ENCODE results near the gene PLEKHM3. TPM values are rescaled to one million over a fixed set of nuclear protein-coding genes. Genes with fewer than 3 reads are reported as not detected.

Gene PLEKHM3
- polyA plus RNA-seq, 3 donors, result 11.5 to 13.9 (median 12.1) TPM

DNA sequence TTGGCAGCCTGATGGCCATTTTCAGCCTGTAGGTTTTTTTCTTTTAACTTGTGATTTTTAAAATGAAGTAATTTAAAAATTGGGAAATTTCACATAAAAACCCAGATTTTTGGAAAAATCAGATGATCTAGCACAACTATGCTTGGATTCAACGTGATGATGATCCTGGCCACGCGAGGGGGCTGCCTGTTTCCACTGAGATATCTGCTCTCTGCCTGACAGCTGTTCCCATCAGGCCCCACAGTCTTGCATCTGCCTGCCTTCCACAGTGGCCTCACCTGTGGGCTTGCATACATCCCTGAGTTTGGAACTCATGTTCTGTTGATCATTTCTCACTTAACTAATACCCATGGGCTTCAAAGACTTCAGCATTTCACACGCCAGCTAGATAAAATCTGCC, 163.5 kb downstream of the PLEKHM3 start:
- no peak for DNase-seq

GRCh38 chr2:207860685-207861084, 164.6 kb downstream of the PLEKHM3 start:
- no peak for DNase-seq

- DNase-seq, result no peak
These were observed 169.7 kb downstream of the PLEKHM3 start for GRCh38 chr2:207855591-207855990.

- no peak for DNase-seq
These were observed 170.6 kb downstream of the PLEKHM3 start for GRCh38 chr2:207854484-207855440.

GRCh38 chr2:207852791-207853190, 172.5 kb downstream of the PLEKHM3 start:
- DNase-seq, result no peak

DNA sequence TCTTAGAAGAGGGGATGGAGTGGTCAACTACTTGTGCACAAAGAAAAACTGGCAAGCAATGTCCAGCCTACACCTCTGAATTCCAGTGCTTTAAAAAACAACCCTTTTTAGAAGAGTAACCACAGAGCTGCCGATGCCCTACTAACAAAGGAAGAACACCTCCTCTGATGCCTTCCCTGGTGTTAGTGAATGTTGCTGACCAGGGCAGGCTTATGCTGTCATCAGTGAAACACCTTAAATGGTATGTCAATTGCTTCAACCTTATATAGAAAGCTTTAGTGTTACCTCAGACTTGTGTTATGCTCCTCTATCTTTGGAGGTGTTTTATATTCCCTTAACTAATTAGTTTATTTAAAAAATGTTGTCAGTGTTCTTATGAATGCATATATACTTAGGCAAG, 175.9 kb downstream of the PLEKHM3 start:
- DNase-seq, result no peak

DNA sequence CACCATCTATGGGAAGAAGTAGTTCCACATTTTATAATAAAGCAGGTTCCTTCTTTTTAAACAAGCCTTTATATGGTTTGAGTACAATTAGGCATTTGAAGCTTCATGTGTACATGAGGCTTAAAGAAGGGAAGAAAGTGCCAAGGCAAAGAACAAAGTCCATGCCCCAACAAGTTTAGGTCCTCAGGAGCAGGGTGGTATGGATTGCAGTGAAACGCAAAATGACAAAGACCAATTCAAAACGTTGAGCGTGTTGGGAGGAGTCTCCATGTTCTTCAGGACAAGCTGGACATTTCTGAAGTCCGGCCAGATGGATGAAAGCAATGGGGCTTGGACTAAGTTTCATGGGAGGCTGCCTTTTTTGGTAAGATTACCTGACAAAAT, 176.8 kb downstream of the PLEKHM3 start:
- no peak for DNase-seq

DNA sequence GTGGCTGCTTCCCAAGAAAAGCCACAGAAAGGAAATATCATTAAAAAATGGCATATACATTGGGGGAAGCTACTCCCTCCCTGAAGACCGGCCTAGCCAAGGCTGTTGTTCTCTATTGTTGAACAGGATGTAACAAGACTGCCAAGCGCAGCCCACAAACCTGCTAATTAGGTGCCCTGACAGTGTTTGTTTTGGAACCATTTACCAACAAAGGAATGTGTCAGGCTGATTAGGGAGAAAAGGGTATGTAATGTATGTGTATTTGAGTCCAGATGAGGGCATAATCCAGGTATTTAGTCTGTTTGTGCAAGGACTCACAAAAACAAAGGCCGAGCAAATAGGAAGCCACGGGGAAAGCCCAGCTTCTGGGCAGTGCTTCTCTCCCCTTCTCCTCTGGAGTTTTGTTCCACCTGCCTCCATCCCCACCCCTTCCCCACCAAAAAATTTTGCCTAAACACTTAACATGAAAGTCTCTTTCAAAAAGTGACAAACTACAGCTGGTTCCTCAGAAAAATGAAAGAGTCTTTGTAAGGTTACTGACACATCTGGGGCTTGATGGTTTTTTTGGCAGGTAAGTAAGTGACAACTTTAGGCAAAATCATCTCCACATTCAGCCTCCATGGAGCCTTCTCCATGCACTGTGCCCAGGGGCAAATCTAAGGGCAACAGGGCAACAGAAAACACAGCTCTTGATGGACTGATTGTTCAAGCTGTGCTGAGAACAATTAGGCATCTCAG, 177.4 kb downstream of the PLEKHM3 start:
- DNase-seq, result peak; percentile 56

DNA sequence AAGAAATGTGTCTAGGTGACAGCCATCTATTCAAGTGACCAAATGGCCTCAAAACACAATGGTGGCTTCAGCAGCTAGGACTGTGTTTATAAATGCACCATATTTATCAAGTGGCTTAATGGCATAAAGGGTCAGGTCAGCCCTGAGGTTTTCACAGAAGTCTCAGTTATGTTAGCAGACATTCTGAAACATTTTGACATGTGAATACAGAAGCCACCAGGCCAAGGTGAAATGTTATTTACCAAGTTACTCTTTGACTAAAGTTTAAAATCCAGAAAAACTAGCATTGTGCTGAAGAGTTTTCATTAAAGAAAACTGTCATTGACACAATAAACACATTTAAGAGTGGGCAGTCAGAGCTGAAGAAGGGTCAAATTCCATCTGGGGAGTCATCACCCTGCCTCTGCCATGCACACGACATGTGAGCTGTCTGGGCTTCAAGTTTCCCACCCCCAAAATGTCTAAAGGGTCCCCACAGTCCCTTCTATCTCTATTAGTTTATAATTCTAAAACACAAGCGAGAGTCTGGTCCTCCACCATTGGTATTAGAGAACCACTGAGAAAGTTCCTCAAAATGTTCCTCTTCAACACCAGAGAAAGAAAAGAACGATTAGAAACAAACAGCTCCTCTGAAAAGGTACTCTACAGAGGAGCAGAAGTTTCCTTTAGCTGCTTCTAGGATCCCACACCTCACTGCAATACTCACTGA, 178.1 kb downstream of the PLEKHM3 start:
- no peak for DNase-seq

DNA sequence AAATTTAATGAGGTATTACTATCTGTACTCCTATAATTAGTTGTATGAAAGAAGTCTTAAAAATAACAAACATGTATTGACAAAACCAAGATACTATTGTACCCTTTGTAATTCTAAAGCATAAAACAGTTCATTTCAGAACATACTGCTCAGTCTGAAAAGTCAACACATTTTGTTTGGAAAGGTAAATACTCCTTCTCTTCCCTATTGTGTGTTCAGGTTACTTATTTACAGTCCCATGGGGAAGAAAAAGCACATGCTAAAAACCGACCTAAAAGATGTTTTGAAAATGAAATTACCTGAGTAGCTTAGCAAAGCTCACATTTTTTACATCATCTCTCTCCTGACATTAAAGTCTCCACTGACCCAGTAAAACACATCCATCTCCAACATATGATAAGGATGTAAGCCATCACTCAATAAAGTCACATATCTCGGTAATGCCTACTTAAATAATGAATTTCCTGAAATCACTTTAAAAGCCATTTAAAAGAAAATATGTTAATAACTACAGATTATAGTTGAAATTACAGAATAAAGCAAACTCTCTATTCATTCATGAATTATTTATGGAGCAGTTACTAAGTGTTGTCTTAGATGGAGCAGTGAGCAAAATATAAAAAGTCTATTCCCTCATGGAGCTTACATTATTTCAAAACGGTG, 180.0 kb downstream of the PLEKHM3 start:
- DNase-seq, result no peak

DNA sequence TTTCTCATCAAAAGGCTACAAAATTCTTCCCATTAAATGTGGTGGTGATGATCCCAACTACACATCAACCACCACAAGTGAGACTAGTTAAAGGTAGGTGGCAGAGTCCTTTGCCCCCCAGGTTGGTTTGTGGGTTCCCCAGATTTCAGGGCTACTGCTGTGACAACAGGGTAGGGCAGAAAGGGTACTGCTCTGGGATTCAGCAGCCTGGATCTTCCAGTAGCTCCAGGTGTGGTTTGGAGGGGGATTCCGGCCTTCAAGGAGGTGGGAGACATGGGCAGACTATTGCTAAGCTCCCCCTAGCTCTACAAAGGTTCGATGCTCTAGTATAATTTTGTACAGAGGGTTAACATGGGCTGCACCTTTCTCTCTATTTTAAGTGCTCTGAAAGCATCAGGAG, 180.7 kb downstream of the PLEKHM3 start:
- no peak for DNase-seq

GRCh38 chr2:207840101-207840500, 185.2 kb downstream of the PLEKHM3 start:
- DNase-seq, result no peak

- DNase-seq, result no peak
These were observed 185.8 kb downstream of the PLEKHM3 start for GRCh38 chr2:207839575-207839974.

DNA sequence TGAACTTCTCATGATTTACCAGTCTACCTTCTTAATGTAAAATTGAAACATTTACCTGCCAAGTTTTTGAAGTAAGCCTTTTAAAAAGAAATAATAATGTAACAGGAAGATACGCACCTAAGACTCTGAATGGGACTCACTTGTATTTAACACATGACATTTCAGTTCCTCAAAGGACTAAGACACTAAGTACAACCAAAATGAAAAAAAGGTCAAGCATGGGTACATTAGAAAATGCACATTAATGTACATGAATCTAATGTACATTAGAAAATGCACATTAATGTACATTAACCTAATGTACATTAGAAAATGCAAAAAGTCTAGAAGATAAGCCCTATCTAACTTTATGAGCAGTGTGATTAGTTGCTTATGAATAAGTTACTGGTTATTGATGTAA, 186.3 kb downstream of the PLEKHM3 start:
- no peak for DNase-seq

DNA sequence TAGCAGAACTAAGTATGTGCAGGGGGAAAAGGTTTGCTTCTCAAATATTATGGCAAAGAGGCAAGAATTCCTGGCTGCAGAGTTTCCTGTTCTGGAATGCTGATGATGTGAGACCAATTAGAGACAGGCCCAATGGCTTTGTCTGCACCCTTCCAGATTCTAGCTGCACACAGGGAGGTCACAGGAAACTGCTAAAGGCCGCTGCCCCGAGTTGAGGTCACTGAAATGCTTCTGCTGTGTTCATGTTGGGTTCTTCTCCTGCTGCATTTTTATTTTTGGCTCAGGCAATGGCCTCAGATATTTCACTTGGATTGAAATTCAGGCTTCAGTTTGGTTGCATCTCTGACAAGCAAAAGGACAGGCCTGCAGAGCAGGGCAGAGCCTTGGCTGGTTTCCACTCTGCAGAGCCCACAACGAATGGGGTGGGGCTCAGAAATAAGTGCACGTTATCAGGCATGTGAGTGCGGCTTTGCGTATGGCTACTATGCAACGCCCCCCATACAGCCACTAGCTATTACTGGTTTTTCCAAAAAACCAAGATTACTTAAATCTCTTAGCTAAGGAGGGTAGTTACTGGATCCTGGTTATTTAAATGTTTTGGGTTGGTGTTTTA, 188.7 kb downstream of the PLEKHM3 start:
- no peak for DNase-seq

DNA sequence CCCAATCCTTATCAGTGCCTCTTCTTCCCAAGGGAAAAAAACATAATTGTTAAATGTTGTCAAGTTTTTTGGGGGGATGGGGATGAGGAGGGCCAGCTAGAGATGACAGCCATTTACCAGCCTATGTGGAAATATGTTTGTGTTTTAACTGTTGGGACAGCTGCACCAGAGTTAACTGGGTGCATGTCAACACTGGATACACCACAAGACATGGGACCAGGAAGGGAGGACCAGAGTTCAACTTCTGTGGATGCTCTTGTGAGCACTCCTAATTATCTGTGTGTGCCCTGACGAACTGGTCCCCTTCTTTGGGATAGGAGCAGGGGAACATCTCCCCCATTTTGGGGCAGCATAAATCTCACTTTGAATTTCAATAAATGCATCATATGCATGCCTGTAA, 189.5 kb downstream of the PLEKHM3 start:
- no peak for DNase-seq

- no peak for DNase-seq
These were observed 192.0 kb downstream of the PLEKHM3 start for GRCh38 chr2:207833251-207833751.

DNA sequence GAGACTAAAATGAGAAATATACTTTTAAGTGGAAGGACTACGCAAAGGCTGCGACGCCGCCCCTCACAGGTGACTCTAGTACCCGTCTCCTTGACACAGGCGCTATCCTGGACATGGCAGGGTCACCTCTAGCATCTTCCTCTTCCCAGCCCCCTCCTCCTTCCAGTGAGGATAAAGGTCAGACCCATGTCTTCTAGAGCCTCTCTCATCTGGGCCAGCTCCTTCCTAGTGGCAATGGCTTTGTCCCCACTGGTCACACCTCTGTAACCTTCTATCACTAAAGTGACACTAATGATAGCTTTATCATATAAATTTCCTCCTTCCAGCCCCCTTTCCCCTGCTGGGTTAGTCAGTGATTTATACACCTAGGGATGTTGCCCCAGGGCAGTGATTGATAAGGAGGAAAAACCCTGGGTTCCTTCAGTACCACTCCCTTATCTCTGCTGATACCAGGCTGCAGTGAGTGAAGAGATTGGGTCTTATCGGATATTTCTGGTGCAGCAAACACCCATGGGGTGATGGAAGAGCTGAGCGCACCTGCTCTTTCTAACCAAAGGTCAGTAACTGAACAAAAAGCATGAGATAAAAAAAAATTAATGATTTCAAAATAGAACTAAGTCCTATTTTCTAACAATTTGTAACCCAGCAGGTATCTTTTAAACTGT, 193.6 kb downstream of the PLEKHM3 start:
- DNase-seq, result no peak

GRCh38 chr2:207830778-207831438, 194.4 kb downstream of the PLEKHM3 start:
- DNase-seq, result no peak

Measured in renal pelvis (tissue), 4 donors.